Upper lobe of right lung (tissue), 1 donor: Measurements from ENCODE around the gene ALDH4A1. TPM values are rescaled to one million over a fixed set of nuclear protein-coding genes. Genes with fewer than 3 reads are reported as not detected.
A peak's percentile ranks its signal among the peaks of the same experiment; 100 is the strongest.

Experiments used
- ATAC-seq: fragments of 200-7000 bp; cut with Tn5 transposase; one replicate; pipeline ENCODE4 v1.9.1; 2020; ENCODE audit warnings: mild to moderate bottlenecking, moderate library complexity
- DNase-seq: peaks from one replicate; pipeline ENCODE4 v3.0.0-alpha.2; 2020
- H3K27ac ChIP-seq: fragments of 200-600 bp; one replicate; pipeline ENCODE4 v1.8.0; 2022
- H3K27me3 ChIP-seq: fragments of 200-600 bp; one replicate; pipeline ENCODE4 v1.8.0; 2022; ENCODE audit warnings: mild to moderate bottlenecking
- H3K36me3 ChIP-seq: fragments of 200-600 bp; one replicate; pipeline ENCODE4 v1.8.0; 2022
- H3K4me1 ChIP-seq: fragments of 200-600 bp; one replicate; pipeline ENCODE4 v1.8.0; 2022
- H3K4me3 ChIP-seq: fragments of 200-600 bp; one replicate; pipeline ENCODE4 v1.8.0; 2022; ENCODE audit warnings: mild to moderate bottlenecking
- H3K9me3 ChIP-seq: fragments of 200-600 bp; one replicate; pipeline ENCODE4 v1.8.0; 2022
- intact Hi-C: fragments of 100-400 bp; cut with DNase I; formaldehyde crosslinking; loops from one replicate; pipeline ENCODE4 v1.11.0; 2022
- total RNA-seq: library from RNA; stranded (reverse); fragmentation: NEBNext Ultra II Directional; extraction: Animal tissue kit (Norgen Biotek cat#: 25700); gene quantifications from one replicate; pipeline ENCODE4 v1.2.1, GENCODE V29; 2021
- TF ChIP-seq, protein P1 (sequence below): fragments of 200-600 bp; IDR thresholded peaks from one replicate; pipeline ENCODE4 v1.8.0; 2022; ENCODE audit warnings: antibody characterized with exemption
- donor health status: DM: no; HTN: yes; CAD: no; lungs with severe emphysema.

ALDH4A1 gene
- total RNA-seq, 1 donor from 2014 or later: 11.8 TPM

DNA sequence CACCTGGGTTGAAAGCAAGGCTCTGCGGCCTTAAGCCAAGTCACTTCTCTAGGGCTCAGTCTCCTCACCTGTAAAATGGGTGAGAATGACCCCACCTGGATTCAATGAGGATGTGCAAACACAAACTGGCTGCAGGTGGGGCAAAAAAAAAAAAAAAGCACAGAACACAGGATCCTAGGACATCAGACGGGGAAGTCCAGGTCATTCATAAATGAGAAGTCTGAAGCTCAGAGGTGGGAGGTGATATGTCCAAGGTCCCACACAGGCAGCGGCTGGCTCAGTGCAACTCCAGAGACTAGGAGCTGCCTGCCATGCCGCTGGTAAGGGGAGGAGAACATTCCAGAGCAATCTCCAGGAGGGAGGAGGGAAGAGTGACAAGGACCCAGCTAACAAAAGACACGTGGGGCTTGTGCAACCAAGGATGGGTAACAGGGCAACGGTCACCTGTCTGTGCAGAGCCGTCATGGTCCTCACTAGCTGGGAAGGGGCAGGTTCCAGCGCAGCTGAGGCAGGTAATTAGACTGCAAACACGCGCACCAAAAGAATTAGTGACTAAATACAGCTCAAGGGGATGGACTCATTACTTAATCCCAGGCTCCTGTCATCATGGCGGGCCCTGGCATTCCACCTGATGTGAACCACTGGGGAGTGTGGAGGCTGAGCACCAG is 34.6 kb upstream of the ALDH4A1 start:
- TF ChIP-seq, protein P1, sequence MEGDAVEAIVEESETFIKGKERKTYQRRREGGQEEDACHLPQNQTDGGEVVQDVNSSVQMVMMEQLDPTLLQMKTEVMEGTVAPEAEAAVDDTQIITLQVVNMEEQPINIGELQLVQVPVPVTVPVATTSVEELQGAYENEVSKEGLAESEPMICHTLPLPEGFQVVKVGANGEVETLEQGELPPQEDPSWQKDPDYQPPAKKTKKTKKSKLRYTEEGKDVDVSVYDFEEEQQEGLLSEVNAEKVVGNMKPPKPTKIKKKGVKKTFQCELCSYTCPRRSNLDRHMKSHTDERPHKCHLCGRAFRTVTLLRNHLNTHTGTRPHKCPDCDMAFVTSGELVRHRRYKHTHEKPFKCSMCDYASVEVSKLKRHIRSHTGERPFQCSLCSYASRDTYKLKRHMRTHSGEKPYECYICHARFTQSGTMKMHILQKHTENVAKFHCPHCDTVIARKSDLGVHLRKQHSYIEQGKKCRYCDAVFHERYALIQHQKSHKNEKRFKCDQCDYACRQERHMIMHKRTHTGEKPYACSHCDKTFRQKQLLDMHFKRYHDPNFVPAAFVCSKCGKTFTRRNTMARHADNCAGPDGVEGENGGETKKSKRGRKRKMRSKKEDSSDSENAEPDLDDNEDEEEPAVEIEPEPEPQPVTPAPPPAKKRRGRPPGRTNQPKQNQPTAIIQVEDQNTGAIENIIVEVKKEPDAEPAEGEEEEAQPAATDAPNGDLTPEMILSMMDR: no peak
- intact Hi-C loops: no loop called here
- DNase-seq (no peak), ATAC-seq (no peak)
- Histone ChIP-seq H3K27ac (no peak overlapping the region), H3K4me3 (no peak overlapping the region), H3K4me1 (peaks cover 46% of the 10 kb centered on the region), H3K9me3 (no peaks in the 10 kb centered on the region), H3K36me3 (no peaks in the 10 kb centered on the region), H3K27me3 (no peaks in the 10 kb centered on the region)

DNA sequence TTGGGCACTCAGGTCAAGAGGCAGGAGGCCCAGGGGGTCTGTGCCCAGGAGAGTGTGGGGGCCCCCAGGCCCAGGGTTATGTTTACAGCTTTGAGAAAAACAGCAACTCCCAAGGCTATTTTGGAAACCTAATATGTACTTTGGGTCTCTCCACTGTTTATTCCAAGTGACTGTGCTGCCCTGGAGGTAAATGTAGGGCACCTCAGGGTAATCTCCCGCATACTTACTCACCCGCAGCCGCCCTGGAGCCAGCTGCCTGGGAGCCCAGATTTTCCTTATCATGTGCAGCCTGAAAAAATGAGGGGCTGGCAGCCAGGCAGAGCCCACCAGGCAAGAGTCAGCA is 34.1 kb upstream of the ALDH4A1 start:
- Histone ChIP-seq H3K9me3 (no peaks in the 10 kb centered on the region), H3K27ac (no peak overlapping the region), H3K27me3 (no peaks in the 10 kb centered on the region), H3K4me1 (peaks cover 45% of the 10 kb centered on the region), H3K4me3 (no peak overlapping the region), H3K36me3 (no peaks in the 10 kb centered on the region)
- intact Hi-C loops: no loop called here
- TF ChIP-seq, protein P1: no peak
- ATAC-seq (no peak), DNase-seq (no peak)

DNA sequence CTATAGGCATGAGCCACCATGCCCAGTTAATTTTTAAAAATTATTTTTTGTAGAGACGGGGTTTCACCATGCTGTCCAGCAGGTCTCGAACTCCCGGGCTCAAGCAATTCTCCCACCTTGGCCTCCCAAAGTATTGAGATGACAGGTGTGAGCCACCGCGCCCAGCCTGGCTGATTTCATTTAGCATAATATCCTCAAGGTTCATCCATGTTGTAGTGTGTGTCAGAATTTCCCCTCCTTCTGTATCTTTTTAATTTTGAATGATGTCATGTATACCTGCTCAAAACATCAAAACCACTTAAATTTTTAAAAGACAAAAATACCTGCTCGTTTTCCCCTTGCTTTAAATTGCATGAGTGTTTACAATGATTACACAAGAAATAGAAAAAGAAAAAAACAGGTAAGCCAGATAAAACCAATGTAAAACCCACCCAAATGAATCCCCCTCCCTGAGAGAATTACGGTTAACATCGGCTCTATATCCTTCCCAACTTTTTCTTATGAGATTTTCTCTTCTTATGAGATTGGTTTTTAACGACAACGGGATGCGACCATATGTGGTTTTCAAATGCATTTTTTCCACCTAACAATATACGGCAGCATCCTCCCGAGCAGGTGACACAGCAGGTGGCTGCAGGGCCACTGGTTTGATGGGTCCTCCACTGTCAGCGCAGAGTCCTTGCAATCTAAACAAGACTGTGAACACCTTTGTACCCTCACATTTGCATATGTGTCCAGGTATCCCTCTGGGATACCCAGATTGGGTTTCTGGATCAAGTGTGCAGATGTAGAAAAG is 32.0 kb upstream of the ALDH4A1 start:
- H3K4me1 ChIP-seq: peaks cover 37% of the 10 kb centered on the region
- TF ChIP-seq, protein P1: no peak
- DNase-seq: no peak

DNA sequence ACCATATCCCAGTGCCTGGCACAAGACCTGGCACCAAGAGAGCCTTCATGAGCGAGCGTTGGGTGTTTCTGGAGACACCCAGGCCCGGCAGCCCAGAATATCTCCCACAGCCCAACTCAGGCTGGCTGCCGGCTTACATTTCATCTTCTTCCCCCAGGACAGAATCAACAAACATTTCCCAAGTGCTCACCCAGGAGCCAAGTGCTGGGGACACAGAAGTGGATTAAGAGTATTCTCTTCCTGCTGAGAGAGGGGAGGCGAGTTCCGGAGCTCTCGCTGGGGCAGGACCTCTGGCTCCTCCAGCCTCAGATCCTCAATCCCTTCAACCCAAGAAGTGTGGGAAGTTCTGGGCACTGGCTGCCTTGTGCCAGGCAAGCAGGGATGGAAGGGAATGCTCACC is 30.5 kb upstream of the ALDH4A1 start:
- intact Hi-C loops: no loop called here
- peak; percentile 69 for ATAC-seq
- H3K27me3 ChIP-seq: no peaks in the 10 kb centered on the region
- no peaks in the 10 kb centered on the region for H3K36me3 ChIP-seq
- DNase-seq: peak; percentile 75
- H3K27ac ChIP-seq: no peak overlapping the region
- no peaks in the 10 kb centered on the region for H3K9me3 ChIP-seq
- H3K4me1 ChIP-seq: peaks cover 47% of the 10 kb centered on the region
- TF ChIP-seq, protein P1: no peak
- H3K4me3 ChIP-seq: no peak overlapping the region

More for the DNA sequence above, 32.0 kb upstream of the ALDH4A1 start:
- Histone ChIP-seq H3K9me3 (no peaks in the 10 kb centered on the region), H3K4me3 (no peak overlapping the region), H3K27me3 (no peaks in the 10 kb centered on the region), H3K36me3 (no peaks in the 10 kb centered on the region), H3K27ac (no peak overlapping the region)
- intact Hi-C loops: no loop called here
- ATAC-seq: no peak

DNA sequence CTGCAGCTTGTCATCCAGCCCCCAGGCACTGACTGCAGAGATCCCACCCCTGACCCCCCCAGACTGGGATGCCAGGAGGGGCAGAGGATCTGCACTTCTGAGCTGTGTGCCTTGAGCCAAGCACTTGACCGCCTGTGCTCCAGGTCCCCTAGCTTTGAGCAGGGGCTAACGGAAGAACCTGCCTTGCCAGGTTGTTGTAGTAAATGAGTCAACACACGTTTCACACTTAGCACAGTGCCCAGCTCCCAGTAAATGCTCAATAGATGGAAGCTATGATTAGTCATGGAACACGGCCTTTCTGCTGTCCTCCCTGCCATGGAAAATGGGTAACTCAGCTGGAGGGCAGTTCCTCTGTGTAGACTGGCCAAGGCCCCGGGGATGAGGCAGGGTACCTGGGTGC is 30.0 kb upstream of the ALDH4A1 start:
- Histone ChIP-seq H3K27me3 (no peaks in the 10 kb centered on the region), H3K4me1 (peaks cover 52% of the 10 kb centered on the region), H3K9me3 (no peaks in the 10 kb centered on the region), H3K36me3 (no peaks in the 10 kb centered on the region), H3K27ac (no peak overlapping the region), H3K4me3 (no peak overlapping the region)
- DNase-seq: peak; percentile 79
- peak; percentile 79 for ATAC-seq
- intact Hi-C loops: no loop called here
- TF ChIP-seq, protein P1: no peak
